Hypothalamus (tissue), 51 donors: Measurements from ENCODE around the gene TMEM120A.

Source experiments
- DNase-seq, 51 donors: peaks; one replicate each; lab custom pipeline; 2025; lab: John Stamatoyannopoulos, UW

TMEM120A gene

DNA sequence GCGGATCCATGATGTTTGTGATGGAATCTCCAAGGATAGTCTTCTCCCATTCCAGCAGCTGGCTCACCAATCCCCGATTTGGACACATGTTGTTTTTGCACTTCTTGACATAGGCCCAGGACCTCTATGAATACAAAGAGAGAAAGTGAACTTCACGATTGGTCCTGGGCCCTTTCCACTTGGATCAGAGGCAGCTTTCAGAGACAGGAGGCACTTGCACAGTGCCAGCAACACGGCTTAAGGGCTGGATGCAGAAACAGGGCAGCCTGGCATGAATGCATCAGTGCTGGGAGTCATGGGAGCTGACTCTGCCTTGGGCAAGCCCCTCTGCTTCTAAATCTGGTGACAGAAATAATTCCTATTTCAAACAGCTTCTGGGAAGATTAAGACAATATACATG is 2.1 kb upstream of the TMEM120A start:
- no peak for DNase-seq

- DNase-seq, result no peak
Observed at GRCh38 chr7:75995996-75996395, 1.6 kb upstream of the TMEM120A start.

GRCh38 chr7:75995052-75995471 is 667 bp upstream of the TMEM120A start:
- DNase-seq, result no peak

- DNase-seq, result peak in 34 of 51 donors; percentile 40 to 80 (median 59)
Observed at GRCh38 chr7:75993689-75994387, 557 bp downstream of the TMEM120A start.

GRCh38 chr7:75992083-75992755 is 2.2 kb downstream of the TMEM120A start:
- DNase-seq, result no peak

DNA sequence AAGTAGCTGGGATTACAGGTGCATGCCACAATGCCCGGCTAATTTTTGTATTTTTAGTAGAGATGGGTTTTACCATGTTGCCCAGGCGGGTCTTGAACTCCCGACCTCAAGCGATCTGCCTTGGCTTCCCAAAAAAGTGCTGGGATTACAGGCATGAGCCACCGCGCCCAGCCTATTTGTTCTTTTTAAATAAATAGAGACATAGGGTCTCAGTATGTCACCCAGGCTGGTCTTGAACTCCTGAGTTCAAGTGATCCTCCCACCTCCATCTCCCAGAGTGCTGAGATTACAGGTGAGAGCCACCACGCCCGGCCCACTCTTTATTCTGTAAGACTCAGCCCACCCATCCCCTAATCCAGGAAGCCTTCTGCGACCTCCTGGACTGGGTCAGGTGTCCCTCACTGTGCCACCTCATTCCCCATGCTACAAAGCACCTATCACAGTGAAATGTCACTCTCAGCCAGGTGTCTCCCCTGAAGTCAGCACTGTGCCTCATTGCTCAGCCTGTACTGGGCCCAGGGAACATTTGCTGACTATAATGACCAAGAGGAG is 2.8 kb downstream of the TMEM120A start:
- DNase-seq, result no peak

GRCh38 chr7:75989500-75990388 is 4.7 kb downstream of the TMEM120A start:
- DNase-seq, result no peak

DNA sequence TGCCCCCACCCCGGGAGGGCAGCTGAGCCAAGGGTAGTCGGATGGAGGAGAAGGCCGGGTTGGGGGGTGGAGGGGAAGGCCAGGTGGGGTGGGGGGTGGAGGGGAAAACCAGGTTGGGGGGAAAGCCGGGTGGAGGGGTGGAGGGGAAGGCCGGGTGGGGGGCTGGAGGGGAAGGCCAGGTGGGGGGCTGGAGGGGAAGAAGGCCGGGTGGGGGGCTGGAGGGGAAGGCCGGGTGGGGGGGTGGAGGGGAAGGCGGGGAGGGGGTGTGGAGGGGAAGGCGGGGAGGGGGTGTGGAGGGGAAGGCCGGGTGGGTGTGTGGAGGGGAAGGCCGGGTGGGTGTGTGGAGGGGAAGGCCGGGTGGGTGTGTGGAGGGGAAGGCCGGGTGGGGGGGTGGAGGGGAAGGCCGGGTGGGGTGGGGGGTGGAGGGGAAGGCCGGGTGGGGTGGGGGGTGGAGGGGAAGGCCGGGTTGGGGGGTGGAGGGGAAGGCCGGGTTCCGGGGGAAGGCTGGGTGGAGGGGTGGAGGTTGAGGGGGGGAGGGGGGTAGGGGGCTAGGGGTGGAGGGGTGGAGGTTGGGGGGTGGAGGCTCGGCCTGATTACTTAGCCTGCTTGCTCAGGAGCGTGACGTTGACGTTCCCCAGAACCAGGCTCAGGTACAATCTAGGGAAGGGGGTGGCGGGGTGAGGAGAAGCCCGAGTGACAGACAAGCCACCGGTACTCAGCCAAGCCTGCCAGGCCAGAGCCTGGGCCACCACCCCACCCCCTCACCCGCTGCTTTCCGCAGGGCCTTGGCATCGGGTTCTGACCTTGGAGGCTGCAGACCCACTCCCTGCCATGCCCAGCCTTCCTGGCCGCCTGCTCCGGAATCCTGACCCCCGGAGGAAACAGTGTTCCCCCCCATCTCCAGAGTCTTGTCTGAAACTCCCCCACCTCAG is 5.6 kb downstream of the TMEM120A start:
- peak in 5 of 51 donors; percentile 15 to 35 (median 20) for DNase-seq

DNA sequence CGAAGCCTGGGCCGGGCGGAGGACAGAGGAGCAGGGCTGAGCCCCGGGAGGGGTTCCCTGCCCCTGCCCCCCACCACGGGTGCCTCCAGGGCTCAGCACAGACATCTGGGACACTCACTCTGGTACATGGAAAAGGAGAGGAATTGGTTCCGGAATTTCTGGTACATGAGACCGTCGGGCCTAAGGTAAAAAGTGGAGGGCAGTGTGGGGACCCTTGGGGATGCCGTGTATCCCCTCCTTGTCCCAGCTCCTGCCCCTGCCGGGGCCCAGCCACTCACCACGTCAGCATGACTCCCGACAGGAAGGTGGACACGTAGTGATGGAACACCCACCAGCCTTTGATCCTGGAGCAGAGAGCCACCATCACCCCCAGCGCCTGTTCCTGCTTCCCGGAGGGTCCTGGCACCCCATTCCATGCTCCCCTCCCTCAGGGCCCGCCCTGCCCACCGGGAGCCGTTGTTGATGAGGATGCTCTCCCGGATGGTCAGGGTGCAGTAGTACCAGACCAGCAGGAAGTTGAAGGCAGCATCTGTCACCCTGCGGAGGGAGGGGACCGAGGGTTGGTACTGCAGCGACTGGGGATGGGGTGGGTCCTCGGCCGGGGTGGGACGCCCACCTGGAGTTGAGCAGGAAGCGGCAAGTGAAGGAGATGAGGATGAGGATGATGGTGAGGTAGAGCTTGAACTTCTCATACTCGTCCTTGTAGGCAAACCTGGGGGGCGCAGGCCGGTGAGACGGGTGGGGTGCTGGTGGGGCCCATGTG is 6.4 kb downstream of the TMEM120A start:
- DNase-seq, result no peak

DNA sequence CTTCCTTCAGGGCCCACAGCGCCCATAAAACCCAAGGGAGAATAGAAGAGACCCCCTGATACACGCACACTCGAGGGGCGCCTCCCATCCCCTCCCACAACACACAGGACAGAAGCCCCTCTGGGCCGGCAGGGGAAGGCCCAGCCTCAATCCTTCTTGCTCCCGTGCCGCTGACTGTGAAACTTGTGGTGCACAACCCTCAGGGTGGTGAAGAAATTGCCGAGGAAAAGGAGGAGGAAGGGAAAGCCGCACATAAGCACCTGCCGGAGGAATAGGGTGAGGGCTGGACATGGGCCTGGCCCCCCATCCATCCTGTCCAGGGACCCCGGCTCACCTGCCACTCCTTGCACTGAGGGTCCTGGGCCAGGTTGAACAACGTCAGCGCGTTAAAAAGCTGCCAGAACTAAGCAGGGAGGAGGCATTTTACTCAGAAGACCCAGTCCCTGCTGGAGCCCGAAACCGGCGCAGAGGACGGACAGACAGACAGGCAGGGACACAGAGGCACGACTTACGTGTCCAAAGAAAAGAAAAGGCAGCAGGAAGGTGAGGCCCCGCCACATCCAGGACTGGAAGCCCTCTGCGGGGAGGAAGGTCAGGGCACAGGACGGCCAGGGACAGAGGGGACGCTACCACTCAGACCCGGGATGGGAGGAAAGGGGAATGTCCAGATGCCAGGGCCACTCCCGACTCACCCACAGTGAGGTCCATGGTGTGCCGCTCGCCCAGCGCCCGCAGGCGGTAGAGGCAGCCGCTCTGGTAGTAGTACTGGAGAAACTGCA is 7.2 kb downstream of the TMEM120A start:
- DNase-seq, result no peak

- DNase-seq, result no peak
Observed at GRCh38 chr7:75986147-75986781, 8.1 kb downstream of the TMEM120A start.

GRCh38 chr7:75985518-75986146 is 8.8 kb downstream of the TMEM120A start:
- no peak for DNase-seq

DNA sequence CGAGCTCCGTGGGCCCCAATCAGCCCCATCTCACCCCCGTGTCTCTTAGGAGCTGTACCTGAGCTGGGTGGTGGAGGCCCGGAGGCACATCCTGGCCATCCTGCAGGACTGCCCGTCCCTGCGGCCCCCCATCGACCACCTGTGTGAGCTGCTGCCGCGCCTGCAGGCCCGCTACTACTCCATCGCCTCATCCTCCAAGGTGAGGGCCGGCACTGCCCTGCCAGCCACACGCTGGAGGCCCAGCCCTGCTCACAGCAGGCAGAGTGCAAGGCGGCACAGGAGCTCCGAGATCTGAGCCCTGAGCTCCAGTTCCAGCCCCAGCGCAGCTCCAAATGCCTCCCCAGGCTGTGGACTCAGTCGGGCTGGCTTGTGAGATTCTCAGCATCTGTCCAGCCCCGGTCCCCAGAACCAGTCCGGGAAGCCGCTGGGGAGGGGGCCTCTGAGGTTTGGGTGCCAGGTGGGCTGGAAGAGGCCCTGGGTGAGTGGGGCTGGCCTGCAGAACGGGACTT is 9.3 kb downstream of the TMEM120A start:
- no peak for DNase-seq

DNA sequence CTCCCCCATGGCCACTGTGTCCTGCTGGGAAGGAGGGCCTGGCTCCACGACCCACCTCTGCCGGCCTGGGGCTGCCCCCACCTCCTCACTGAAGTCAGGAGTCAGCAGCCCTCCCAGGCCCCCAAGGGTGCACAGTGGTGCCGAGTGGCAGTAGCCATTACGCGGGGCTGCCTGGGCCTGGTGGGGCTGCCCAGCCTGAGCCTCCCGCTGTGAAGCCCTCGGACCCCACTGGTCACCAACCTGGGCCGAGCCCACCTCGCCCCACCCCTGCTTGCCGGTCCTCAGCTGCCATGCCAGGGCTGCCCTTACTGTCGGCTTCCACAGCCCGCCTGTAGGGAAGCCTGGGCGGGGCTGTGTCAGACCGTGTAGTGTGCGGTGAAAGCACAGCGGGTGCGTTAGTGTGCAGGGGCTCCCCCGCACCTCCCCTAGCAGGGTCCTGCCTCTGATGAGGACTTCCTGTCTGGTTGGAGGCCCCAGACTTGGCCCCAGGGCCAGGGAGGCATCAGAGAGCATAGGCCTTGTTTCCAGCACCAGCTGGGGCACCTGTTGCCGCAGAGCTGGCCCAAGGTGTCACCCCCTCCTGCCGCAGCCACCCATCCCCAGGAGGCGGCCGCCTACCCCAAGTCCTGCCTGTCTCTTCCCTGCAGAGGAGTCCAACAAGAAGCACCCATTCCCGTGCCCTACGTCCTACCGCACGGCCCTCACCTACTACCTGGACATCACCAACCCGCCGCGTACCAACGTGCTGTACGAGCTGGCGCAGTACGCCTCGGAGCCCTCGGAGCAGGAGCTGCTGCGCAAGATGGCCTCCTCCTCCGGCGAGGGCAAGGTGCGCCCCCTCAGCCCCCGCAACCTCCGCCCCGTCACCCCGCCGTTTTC is 10.0 kb downstream of the TMEM120A start:
- no peak for DNase-seq

GRCh38 chr7:75983471-75984129 is 10.8 kb downstream of the TMEM120A start:
- no peak for DNase-seq
